Measurements from ENCODE around the gene RERE. TPM values are rescaled to one million over a fixed set of nuclear protein-coding genes. Genes with fewer than 3 reads are reported as not detected.

RERE gene
- total and polyA plus RNA-seq, 12 donors, result 46.5 to 163 (median 139) TPM

DNA sequence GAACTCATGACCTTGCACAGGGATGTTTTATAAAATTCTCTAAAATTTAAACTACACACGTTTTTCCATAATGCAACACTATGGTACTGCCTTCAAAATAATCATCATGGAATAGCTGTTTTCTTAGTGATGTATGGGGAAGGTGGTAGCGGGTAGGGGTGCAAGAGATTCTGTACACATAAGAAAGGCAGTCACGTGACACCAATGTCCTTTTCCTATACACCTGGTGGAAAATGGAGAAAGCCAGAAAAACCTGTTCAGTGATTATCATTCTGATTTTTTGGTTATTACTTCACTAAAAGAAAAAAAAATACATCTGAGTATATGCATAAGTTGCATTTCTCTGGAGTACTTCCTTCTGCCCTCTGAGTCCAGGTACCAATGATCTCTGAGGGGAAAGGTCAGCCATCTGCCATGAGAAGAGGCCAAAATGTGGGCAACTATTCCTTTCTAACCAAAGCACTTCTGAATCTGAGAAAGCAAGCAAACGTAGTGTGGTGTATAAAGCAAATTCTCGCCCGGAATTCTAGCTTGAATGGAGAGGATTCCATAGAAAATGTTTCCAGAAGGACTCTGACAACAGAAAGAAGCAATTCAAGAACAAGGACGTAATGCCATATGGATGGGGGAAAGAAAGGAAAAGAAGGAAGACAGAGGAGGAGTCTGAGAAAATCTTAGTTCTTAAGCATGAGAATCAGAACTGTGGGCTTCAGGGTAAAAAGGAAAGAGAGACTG is 137.3 kb downstream of the RERE start:
- 72% methylated on average over 7 of the region's 7 CpGs for WGBS, 2 donors
- Histone ChIP-seq H3K4me1 (peaks cover 0 to 34% (median 27%) of the 10 kb centered on the region in 9 donors), H3K36me3 (no peaks in the 10 kb centered on the region), H3K9me3 (no peaks in the 10 kb centered on the region), H3K27ac (no peak overlapping the region), H3K27me3 (no peaks in the 10 kb centered on the region), H3K4me3 (peak overlapping the region in 3 of 10 donors; percentile 22 to 33 (median 25))
- DNase-seq, result no peak
- ATAC-seq, result no peak
- intact Hi-C loops (cut with DNase I), result loop anchor here in 4 of 10 donors (10.0 kb wide), 1 partner anchor 45 kb away; no protein-coding TSS in a partner anchor
- no peak for TF ChIP-seq CTCF (IDR thresholded peaks at IDR 0.05)

DNA sequence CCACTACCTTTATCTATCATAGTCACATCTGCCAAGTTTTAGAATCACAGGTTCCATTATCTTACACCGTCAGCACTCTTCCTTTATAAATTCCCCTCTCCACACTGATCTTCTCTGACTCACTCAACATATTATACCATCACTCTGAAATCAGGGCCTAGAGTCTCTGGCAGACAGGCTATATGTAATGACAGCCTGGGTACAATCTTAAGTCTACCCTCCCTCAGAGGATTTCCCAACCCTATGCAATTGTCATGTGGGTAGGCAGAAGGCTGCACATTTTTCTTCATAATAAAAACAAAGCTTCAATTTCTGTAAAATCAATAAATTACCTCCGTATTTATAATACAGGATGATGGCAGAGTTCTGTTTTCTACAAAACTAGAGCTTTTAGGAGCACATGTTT is 138.0 kb downstream of the RERE start:
- peak in 1 of 8 donors; percentile 16 for ATAC-seq
- TF ChIP-seq CTCF (IDR thresholded peaks at IDR 0.05), result no peak
- Histone ChIP-seq H3K27me3 (no peaks in the 10 kb centered on the region), H3K4me3 (no peak overlapping the region), H3K27ac (peak overlapping the region in 1 of 10 donors; percentile 10), H3K36me3 (no peaks in the 10 kb centered on the region), H3K4me1 (peaks cover 0 to 38% (median 27%) of the 10 kb centered on the region in 9 donors), H3K9me3 (no peaks in the 10 kb centered on the region)
- WGBS, 2 donors, result 51 to 54% methylated on average over 2 of the region's 2 CpGs
- intact Hi-C loops (cut with DNase I), result loop anchor here in 4 of 10 donors (10.0 kb wide), 1 partner anchor 45 kb away; no protein-coding TSS in a partner anchor
- no peak for DNase-seq

DNA sequence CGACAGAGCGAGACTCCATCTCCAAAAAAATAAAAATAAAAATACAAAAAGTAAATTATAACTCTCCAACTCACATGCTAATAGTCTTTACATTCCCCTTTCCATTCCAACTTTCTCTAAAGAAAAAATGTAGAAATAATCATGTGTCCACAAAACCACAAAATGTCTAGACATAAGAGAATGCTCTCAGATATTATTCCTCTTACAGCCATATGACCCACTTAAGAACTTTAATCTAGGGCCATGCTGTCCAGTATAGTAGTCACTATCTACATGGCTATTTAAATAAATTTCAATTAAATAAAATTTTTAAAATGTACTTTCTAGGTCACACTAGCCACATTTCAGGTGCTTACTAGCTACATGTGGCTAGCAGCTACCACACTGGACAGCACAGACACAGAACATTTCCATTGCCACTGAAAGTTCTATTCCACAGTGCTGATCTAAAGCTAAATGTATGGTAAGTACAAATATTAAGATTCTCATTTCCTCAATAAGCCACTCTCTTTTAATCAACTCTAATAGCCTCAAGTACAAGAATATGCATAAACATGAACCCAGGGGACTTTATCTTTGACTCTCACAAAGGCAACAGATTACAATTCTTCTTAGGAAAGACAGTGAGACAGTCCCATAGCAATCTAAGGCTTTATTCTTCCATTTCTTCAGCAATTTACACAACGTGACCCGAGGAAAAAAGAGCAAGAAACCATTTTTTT is 138.6 kb downstream of the RERE start:
- H3K9me3 ChIP-seq, result no peaks in the 10 kb centered on the region
- ATAC-seq (no peak), DNase-seq (no peak)
- no peak overlapping the region for H3K4me3 ChIP-seq
- WGBS, 2 donors, result 70 to 75% methylated on average over 4 of the region's 4 CpGs
- H3K27ac ChIP-seq, result peak overlapping the region in 1 of 10 donors; percentile 10
- no peaks in the 10 kb centered on the region for H3K36me3 ChIP-seq
- intact Hi-C loops (cut with DNase I), result loop anchor here in 4 of 10 donors (10.0 kb wide), 1 partner anchor 46 kb away; no protein-coding TSS in a partner anchor
- H3K27me3 ChIP-seq, result no peaks in the 10 kb centered on the region
- H3K4me1 ChIP-seq, result peaks cover 0 to 40% (median 27%) of the 10 kb centered on the region in 9 donors
- TF ChIP-seq CTCF (IDR thresholded peaks at IDR 0.05), result no peak

DNA sequence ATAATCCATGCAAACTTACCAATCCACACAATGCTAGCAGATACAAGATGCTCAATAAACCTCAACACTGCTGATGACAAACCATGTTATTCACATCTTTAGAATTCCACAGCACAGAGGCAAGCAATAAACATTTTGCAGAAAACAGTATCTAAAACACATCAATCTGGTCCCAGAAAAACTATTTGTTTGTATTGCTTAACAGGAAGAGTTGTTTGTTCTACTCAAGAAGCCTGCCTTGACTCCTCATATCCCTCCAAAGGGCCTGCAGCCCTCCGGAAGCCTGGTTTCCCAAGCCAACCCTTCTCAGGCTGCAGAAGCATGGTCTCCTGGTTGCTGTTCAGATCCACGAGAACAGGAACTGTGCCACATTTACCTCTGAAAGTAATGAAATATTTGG is 139.7 kb downstream of the RERE start:
- H3K4me3 ChIP-seq, result no peak overlapping the region
- DNase-seq (no peak), ATAC-seq (no peak)
- no peaks in the 10 kb centered on the region for H3K27me3 ChIP-seq
- 88 to 91% methylated on average over 2 of the region's 2 CpGs for WGBS, 2 donors
- intact Hi-C loops (cut with DNase I), result loop anchor here in 5 of 10 donors (2.0 to 10.0 kb wide), 2 partner anchors 45 to 47 kb away; no protein-coding TSS in a partner anchor
- H3K9me3 ChIP-seq, result no peaks in the 10 kb centered on the region
- peaks cover 0 to 40% (median 27%) of the 10 kb centered on the region in 9 donors for H3K4me1 ChIP-seq
- no peaks in the 10 kb centered on the region for H3K36me3 ChIP-seq
- H3K27ac ChIP-seq, result no peak overlapping the region
- no peak for TF ChIP-seq CTCF (IDR thresholded peaks at IDR 0.05)
